WERI-Rb-1 (cell line): ENCODE data around the gene POLE.

Experiments used
- DNase-seq: peaks from one replicate; pipeline ENCODE4 v3.0.0-alpha.2; 2020
- H3K27ac ChIP-seq: fragments of 250-450 bp; sonication (Bioruptor Pico); 2 replicates; pipeline ENCODE4 v1.5.1; 2020; ENCODE audit warnings: mild to moderate bottlenecking, moderate library complexity
- H3K27me3 ChIP-seq: fragments of 250-450 bp; sonication (Bioruptor Pico); 2 replicates; pipeline ENCODE4 v1.5.1; 2021; ENCODE audit warnings: mild to moderate bottlenecking, low read depth, moderate library complexity; ENCODE audit not compliant: insufficient read depth, severe bottlenecking
- H3K36me3 ChIP-seq: fragments of 250-450 bp; sonication (Bioruptor Pico); 2 replicates; pipeline ENCODE4 v1.5.1; 2020; ENCODE audit warnings: mild to moderate bottlenecking, moderate library complexity
- H3K4me3 ChIP-seq: 2 replicates; pipeline ENCODE4 v1.5.1; 2011; ENCODE audit warnings: low read depth, mild to moderate bottlenecking, control low read depth, low read length
- H3K9me3 ChIP-seq: fragments of 250-450 bp; sonication (Bioruptor Pico); 2 replicates; pipeline ENCODE4 v1.5.1; 2021; ENCODE audit warnings: mild to moderate bottlenecking, moderate library complexity; ENCODE audit not compliant: severe bottlenecking
- CTCF ChIP-seq: IDR thresholded peaks from 2 replicates; pipeline ENCODE4 v1.5.1; 2011; ENCODE audit warnings: low read depth, mild to moderate bottlenecking, control low read depth, inconsistent platforms, low read length

POLE gene

DNA sequence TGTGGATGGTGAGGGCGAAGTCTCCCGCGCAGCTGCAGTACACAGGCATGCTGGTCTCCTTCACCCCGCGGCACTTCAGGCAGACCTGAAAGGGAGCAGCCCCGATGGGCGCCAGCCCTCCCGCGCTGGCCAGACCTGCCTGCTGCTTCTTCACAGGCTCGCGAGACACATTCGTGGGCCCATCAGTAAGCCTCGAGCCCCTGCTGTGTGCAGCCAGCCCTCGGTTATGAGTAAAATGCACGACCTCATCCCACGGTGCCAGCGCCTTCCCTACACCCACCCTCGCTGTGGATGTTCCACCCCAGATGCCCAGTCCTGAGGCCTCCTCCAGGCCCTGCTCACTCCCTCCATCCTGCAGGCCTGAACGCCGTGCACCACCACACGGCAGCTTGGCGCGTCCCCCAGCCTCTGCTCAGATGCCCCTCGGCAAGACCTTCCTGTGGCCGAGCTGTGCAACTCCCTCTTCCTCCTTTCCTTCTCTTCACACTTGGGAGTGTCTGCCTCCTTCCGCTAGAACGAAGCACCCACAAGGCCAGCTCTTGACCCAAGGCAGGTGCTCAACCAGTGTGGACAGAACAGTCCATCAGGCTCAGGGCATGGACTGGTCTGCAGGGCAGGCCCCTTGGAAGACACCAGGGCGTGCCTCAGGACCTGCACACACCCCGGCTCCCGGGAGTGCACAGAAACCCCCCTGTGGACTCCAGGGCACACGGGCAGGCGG is 62.1 kb downstream of the POLE start:
- Histone ChIP-seq H3K27me3 (no peaks in the 10 kb centered on the region), H3K4me3 (no peak overlapping the region), H3K36me3 (peaks cover 63% of the 10 kb centered on the region), H3K9me3 (no peaks in the 10 kb centered on the region), H3K27ac (no peak overlapping the region)
- no peak for TF ChIP-seq CTCF
- DNase-seq, result no peak

- DNase-seq, result no peak
- H3K27ac ChIP-seq, result peak overlapping the region; percentile 16; the same call in 1 of the 2 replicates
- TF ChIP-seq CTCF, result no peak
- no peaks in the 10 kb centered on the region for H3K27me3 ChIP-seq
- no peak overlapping the region for H3K4me3 ChIP-seq
- no peaks in the 10 kb centered on the region for H3K9me3 ChIP-seq
- H3K36me3 ChIP-seq, result peaks cover 55% of the 10 kb centered on the region
These were observed 62.8 kb downstream of the POLE start for GRCh38 chr12:132624186-132624855.

DNA sequence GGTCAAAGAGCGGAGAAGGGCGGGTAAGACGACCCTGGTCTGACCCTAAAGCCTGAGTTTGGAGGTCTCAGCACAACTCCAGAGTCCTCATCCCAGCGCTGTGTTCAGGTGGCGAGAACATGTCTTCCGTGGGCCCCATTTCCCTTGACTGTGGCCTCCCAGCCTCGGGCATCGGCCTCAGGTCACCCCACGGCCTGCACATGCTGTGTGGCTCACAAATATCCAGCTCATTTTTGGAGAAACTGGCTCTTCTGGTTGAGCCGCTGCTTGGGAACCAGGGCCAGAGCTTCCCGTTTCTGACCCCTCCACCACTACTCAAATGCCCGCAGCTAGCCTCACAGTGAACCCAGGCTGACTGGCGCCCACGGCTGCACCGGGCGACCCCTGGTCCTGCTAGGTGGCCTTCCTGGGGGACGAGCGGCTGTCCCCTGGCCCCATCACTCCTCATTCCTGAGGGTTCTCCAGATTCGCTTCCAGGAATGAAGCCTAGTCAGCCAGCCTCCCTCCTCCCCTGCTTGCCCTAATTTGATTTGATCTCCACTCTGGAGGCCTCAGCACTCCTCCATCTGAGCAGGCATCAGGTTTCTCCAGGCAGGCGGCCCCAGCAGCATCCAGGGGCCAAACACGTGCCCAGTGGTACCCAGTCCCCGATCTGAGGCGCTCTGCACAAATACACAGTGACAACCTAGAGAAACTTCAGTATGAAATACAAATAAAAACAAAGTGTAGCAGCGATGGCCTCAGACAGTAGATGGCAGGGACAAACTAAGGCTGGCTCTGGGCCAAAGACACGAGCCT is 63.9 kb downstream of the POLE start:
- no peak for DNase-seq
- peak overlapping the region; percentile 16; the same call in 1 of the 2 replicates for H3K27ac ChIP-seq
- H3K27me3 ChIP-seq, result no peaks in the 10 kb centered on the region
- TF ChIP-seq CTCF, result no peak
- peaks cover 46% of the 10 kb centered on the region for H3K36me3 ChIP-seq
- no peaks in the 10 kb centered on the region for H3K9me3 ChIP-seq
- H3K4me3 ChIP-seq, result no peak overlapping the region

DNA sequence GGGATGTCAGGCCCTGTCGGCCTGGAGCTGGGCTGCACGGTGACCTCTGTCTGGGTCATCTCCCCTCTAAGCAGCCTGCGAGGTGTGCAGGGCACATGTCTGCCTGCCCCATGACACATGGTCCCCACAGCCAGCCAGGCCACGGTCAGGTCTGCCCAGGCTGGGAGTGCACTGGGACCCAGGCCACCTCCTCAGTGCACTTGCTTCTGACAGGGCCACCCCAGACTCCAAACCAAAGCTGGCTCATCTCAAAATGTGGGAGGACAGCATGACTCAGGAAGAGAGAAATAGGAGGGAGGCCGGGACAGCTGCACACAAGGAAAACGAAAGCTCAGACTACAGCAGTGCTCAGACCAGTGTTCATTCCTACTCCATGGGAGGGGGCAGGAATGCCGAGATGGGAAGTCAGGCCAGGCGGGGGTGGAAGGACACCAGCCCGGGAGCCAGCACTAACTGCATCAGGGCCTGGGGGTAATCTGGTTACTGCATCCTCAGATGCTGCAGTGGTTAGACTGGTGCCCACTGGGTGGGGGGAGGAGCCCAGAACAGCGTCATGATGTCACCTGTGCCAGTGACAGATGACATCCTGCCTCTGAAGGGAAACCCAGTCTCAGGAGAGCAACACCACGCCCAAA is 64.6 kb downstream of the POLE start:
- H3K27ac ChIP-seq, result peak overlapping the region; percentile 20; the same call in 1 of the 2 replicates
- TF ChIP-seq CTCF, result no peak
- H3K36me3 ChIP-seq, result peaks cover 41% of the 10 kb centered on the region
- no peak overlapping the region for H3K4me3 ChIP-seq
- no peaks in the 10 kb centered on the region for H3K9me3 ChIP-seq
- H3K27me3 ChIP-seq, result peaks cover 4% of the 10 kb centered on the region
- DNase-seq, result no peak

- no peak for DNase-seq
- H3K36me3 ChIP-seq, result peaks cover 37% of the 10 kb centered on the region
- no peak for TF ChIP-seq CTCF
- H3K9me3 ChIP-seq, result peaks cover 4% of the 10 kb centered on the region
- no peak overlapping the region for H3K4me3 ChIP-seq
- H3K27ac ChIP-seq, result no peak overlapping the region
- H3K27me3 ChIP-seq, result peaks cover 12% of the 10 kb centered on the region
These were observed 65.3 kb downstream of the POLE start for GRCh38 chr12:132621657-132622435.
